Body of pancreas (tissue), 4 donors: ENCODE measurements around the gene NHLRC2.

Experiments used
- POLR2A ChIP-seq, 3 donors: fragments of 450-650 bp; IDR thresholded peaks; one replicate each; pipeline ENCODE4 v1.6.1; 2016; ENCODE audit warnings: antibody characterized with exemption in 3 of 3, mild to moderate bottlenecking in 2 of 3
- TF ChIP-seq, protein P1 (sequence below), 7 experiments: fragments of 450-650 bp in 4 of 7; fragments of 200-600 bp in 3 of 7; sonication (generic) in 3 of 7; IDR thresholded peaks; one replicate each; pipeline ENCODE4 v1.5.1; 2016 to 2019; ENCODE audit warnings: antibody characterized with exemption in 7 of 7

DNA sequence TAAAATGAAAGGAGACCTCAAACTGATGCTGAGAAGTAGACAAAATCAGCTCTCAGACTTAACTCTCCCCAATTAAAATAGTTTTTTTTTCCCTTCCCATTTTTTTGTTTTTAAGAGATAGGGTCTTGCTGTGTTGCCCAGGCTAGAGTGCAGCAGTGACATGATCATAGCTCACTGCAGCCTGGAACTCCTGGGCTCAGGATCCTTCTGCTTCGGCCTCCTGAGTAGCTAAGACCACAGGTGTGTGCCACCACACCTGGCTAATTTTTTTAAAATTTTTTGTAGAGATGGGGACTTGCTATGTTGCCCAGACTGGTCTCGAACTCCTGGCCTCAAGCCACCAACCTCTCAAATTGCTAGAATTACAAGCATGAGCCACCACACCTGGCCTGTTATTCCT is 61.1 kb downstream of the NHLRC2 start:
- TF ChIP-seq POLR2A (IDR thresholded peaks at IDR 0.05), result no peak
- TF ChIP-seq, protein P1, sequence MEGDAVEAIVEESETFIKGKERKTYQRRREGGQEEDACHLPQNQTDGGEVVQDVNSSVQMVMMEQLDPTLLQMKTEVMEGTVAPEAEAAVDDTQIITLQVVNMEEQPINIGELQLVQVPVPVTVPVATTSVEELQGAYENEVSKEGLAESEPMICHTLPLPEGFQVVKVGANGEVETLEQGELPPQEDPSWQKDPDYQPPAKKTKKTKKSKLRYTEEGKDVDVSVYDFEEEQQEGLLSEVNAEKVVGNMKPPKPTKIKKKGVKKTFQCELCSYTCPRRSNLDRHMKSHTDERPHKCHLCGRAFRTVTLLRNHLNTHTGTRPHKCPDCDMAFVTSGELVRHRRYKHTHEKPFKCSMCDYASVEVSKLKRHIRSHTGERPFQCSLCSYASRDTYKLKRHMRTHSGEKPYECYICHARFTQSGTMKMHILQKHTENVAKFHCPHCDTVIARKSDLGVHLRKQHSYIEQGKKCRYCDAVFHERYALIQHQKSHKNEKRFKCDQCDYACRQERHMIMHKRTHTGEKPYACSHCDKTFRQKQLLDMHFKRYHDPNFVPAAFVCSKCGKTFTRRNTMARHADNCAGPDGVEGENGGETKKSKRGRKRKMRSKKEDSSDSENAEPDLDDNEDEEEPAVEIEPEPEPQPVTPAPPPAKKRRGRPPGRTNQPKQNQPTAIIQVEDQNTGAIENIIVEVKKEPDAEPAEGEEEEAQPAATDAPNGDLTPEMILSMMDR (IDR thresholded peaks at IDR 0.05), result no peak
